Erythroblast (primary cell): ENCODE results near the gene CCNY.

Source experiments
- GATA1 ChIP-seq: IDR thresholded peaks from 2 replicates; pipeline ENCODE4 v1.6.1; 2011; ENCODE audit warnings: low read depth, mild to moderate bottlenecking, control low read depth, low read length, moderate library complexity
- POLR2A ChIP-seq: IDR thresholded peaks from 2 replicates; pipeline ENCODE4 v1.6.1; 2011; ENCODE audit warnings: mild to moderate bottlenecking, low read length

- no peak for TF ChIP-seq POLR2A
- no peak for TF ChIP-seq GATA1
These were observed 107.5 kb downstream of the CCNY start for GRCh38 chr10:35443858-35444257.
